Superior temporal gyrus (tissue), 1 donor: ENCODE measurements around the gene TMEM87A.
A peak's percentile ranks its signal among the peaks of the same experiment; 100 is the strongest.
"Not testable (repeated sequence)": the region's sequence is repeated elsewhere in the genome, so short reads cannot be mapped to it uniquely, and the experiment has no call there.

Experiments
- DNase-seq: peaks from one replicate; pipeline ENCODE4 v3.0.0-alpha.2; 2016; ENCODE audit errors: extremely low spot score

The TMEM87A gene

GRCh38 chr15:42270996-42271395 is 2.2 kb downstream of the TMEM87A start:
- peak; percentile 12 for DNase-seq

- DNase-seq, result no peak
Measured at GRCh38 chr15:42270551-42270950, 2.7 kb downstream of the TMEM87A start.

DNA sequence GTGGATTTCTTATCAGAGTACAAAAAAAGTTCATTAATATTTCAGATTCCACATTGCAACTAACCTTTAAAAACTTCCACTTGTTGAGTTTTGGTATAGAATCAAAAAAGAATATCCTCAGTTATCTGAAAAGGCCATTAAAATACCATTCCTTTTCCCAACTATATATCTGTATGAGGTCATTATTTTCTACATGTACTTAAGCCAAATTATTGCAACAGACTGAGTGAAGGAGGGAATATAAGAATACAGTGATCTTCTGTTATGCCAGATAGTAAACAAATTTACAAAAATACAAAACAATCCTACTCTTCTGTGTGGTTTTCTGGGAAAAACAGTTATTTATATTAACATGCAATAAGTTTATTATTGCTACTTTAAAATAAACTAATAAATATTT is 5.9 kb downstream of the TMEM87A start:
- DNase-seq, result no peak

GRCh38 chr15:42264795-42265194 is 8.4 kb downstream of the TMEM87A start:
- DNase-seq, result no peak

GRCh38 chr15:42253300-42253699 is 19.9 kb downstream of the TMEM87A start:
- DNase-seq, result no peak

DNA sequence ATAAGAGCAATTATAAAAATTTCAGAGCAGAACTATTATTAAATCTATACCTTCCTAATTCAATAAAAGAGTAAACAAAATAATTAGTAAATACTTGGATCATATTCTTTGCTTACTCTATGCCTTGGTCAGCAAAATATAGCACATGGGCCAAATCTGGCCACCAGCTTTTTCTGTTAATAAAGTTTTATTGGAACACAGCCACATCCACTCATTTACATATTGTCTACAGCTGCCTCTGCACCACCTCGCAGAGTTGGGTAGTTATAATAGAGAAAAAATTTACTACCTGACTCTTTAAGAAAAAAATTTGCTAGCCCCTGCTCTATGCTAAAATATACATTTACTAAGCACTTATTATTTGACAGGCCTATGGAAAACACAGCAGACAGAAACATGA is 32.4 kb downstream of the TMEM87A start:
- DNase-seq, result no peak

DNA sequence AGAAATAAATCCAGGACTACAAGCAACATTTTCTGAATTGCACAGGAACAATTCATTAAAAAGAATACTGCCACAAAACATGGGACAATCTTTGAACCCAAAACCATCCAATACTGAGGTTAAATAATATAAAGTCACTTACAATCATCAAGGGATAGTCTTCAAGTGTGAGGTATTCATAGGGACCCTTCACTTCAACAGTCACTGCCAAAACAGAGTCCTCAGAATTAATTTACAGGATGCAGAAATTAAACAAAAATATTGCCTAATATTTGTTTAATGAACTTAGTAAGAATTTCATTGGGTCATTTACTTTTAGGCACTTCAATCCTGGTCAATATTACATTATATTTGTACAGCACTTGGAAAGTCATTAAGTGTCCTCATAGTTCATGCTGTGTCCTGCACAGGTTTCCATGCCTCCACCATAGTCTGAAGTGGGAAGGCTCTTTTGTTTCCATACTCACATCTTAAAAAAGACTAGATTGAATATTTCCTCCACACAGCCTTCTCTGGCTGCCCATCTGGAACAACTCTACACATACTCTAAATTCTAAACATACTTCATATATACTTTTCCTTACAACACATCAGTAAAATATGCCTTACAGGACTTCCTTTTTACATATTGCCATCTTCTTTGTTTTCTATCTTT is 33.6 kb downstream of the TMEM87A start:
- no peak for DNase-seq

GRCh38 chr15:42233107-42233506 is 40.1 kb downstream of the TMEM87A start:
- no peak for DNase-seq

- no peak for DNase-seq
Measured at GRCh38 chr15:42232606-42233005, 40.6 kb downstream of the TMEM87A start.

GRCh38 chr15:42231088-42231487 is 42.1 kb downstream of the TMEM87A start:
- no peak for DNase-seq

DNA sequence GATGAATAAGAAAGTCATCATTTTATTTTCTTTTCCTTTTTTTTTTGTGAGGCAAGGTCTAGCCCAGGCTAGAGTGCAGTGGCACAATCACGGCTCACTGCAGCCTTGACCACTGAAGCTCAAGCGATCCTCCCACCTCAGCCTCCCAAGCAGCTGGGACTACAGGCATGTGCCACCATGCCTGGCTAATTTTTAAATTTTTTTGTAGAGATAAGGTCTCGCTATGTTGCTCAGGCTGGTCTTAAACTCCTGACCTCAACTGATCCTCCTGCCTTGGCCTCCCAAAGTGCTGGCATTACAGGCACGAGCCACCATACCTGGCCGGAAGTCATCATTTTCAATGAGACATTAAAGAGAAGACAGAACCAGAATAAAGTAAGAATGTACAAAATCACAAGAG is 44.3 kb downstream of the TMEM87A start:
- not testable (repeated sequence) for DNase-seq

GRCh38 chr15:42228036-42228435 is 45.2 kb downstream of the TMEM87A start:
- DNase-seq, result no peak

GRCh38 chr15:42226648-42227047 is 46.6 kb downstream of the TMEM87A start:
- peak; percentile 80 for DNase-seq

DNA sequence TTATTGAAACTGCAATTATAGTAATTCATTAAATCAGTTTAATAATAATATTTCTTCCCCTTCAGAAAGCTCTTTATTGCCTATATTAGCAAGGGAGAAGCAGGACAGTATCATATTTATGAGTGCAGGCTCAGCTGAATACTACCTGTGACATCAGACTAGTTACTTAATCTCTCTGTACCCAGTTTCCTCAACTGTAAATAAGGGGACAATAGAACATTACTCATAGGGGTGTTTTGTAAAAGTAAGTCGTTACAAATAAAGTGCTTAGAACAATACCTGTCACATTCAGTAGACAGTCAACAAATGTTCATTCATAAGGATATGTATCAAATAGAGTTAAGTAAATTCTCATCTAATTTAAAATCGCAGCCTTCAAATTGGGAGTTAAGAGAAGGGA is 53.0 kb downstream of the TMEM87A start:
- no peak for DNase-seq

- no peak for DNase-seq
Measured at GRCh38 chr15:42218953-42219592, 54.2 kb downstream of the TMEM87A start.

GRCh38 chr15:42217568-42217967 is 55.7 kb downstream of the TMEM87A start:
- DNase-seq, result no peak

DNA sequence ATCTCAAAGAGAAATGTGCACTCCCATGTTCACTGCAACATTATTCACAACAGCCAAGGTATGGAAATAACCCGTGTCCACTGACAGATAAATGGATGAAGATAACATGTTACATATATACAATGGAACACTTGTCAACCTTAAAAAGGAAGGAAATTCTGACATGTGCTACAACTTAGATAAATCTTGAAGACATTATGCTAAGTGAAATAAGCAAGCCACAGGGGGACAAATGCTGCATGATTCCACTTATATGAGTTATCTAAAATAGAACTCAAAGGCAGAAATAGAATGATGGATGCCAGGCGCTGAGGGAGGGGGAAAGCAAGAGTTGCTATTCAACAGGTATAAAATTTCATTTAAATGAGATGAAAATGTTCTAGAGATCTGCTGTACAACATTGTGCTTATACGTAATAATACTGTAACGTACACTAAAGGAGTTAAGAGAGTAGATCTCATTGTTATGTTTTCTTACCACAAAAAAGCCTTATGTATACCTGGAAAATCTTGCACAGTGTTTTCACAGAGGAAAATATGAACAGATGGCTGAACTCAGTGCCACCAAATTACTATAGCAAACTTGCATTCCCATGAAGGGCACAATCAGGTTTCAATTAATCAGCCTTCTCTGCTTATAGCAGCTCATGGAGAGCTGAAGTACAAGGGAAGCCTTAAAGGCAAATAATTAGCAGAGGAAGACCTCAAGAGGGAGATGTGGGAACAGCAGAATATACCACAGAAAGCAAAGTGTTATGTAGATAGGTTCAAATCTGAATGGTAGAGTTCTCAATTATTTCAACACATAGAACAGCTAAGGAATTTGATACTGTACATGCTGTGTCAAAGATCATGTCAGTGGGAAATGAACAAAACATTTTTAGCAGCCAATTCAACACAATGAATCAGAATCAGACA is 57.1 kb downstream of the TMEM87A start:
- DNase-seq, result no peak

- no peak for DNase-seq
Measured at GRCh38 chr15:42214600-42214999, 58.6 kb downstream of the TMEM87A start.

DNA sequence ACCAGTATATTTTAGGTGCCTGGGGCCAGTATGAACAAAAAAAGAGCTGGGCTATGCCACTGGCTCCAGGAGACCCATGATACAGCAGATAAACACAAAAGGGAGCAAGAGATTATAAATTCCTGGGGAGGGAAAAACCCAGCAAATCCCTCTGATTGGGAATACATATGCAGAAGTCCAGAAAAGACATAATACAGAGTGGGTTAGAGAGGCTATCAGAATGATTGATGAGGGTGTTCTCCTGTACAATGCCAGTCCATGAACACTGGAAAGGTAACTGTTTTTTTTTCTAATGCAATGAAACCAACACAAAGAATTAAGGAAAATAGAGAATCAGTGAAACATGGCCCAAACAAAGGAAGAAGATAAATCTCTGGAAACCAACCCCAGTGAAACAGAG is 59.7 kb downstream of the TMEM87A start:
- DNase-seq, result no peak

- DNase-seq, result no peak
Measured at GRCh38 chr15:42210696-42211095, 62.5 kb downstream of the TMEM87A start.

DNA sequence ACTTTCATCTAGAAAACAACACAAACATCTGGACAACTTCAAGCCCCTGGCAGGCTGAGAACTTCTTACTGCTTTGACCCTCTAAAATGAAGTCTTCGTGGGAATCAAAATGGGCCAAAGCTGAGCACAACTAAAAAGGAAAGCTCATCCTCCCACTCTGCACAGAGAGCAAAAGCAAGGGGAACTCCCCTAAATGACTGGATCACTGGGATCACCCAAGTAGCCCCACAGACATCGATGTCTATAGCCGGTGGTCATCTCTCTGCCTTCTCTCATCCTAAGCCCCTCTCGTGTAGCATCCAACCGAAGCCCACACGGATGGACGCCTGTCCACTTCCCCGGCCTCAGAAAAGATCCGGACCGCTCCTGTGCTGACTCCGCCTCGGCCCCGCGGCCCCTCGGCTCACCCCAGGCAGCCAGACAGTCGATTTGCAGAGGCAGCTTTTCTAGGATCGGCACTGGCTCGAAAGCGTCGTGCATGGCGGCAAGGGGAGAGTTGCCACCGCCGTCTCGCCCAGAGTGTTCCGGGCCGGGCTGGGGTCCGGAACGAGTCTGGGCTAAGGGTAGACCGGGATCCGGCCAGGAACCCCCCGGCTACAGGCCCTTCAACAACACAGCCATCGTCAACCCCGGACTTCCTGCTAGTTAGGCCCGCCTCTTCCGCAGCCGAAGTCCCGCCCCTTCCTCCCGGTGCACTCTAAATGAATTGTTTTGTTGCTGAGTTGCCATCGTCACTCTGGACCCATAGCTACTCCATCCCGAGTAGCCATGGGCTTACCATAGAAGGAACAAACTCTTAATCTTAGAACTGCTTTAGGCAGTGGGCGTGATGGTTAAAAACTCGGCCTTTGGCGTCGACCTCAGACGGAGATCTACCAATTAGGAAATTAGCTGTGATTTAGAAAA is 65.3 kb downstream of the TMEM87A start, which contains the start of gene VPS39:
Gene VPS39, minus strand, starts transcription at position 631 of the 906 bp plus-strand sequence. Its CDS starts 151 bp downstream, at position 480.
- peak; percentile 92 for DNase-seq
